SK-N-SH treated with all-trans-retinoic acid at 6 μM for 48 hours (cell line): ENCODE measurements around the gene FBXO42.
A peak's percentile ranks its signal among the peaks of the same experiment; 100 is the strongest.

Source experiments
- ATAC-seq: fragments of 200-7000 bp; cut with Tn5 transposase; 3 replicates; pipeline ENCODE4 v1.9.1; 2020; ENCODE audit warnings: mild to moderate bottlenecking, moderate library complexity
- ARNTL ChIP-seq: fragments of 450-650 bp; formaldehyde crosslinking; IDR thresholded peaks from 2 replicates; pipeline ENCODE4 v1.5.0; 2020; ENCODE audit warnings: low read depth, mild to moderate bottlenecking, moderate library complexity, borderline replicate concordance
- BACH2 ChIP-seq: fragments of 250-450 bp; sonication (Bioruptor Pico); IDR thresholded peaks from 2 replicates; pipeline ENCODE4 v1.9.0; 2021; ENCODE audit warnings: mild to moderate bottlenecking, borderline replicate concordance
- CREB5 ChIP-seq: fragments of 250-450 bp; sonication (Bioruptor Pico); IDR thresholded peaks from 2 replicates; pipeline ENCODE4 v1.5.1; 2020; ENCODE audit warnings: low read depth, mild to moderate bottlenecking, moderate library complexity
- ESRRG ChIP-seq: fragments of 250-450 bp; sonication (Bioruptor Pico); IDR thresholded peaks from 2 replicates; pipeline ENCODE4 v1.6.1; 2021; ENCODE audit warnings: mild to moderate bottlenecking
- ISL1 ChIP-seq: fragments of 250-450 bp; sonication (Bioruptor Pico); IDR thresholded peaks from 2 replicates; pipeline ENCODE4 v2.1.2; 2022; ENCODE audit warnings: mild to moderate bottlenecking, moderate library complexity
- PATZ1 ChIP-seq: fragments of 250-450 bp; sonication (Bioruptor Pico); IDR thresholded peaks from 2 replicates; pipeline ENCODE4 v1.8.0; 2020; ENCODE audit warnings: mild to moderate bottlenecking, moderate library complexity, borderline replicate concordance
- POU6F1 ChIP-seq: fragments of 250-450 bp; sonication (Bioruptor Pico); IDR thresholded peaks from 2 replicates; pipeline ENCODE4 v1.8.0; 2021; ENCODE audit warnings: low read depth, mild to moderate bottlenecking, moderate library complexity, borderline replicate concordance
- PPARA ChIP-seq: fragments of 250-450 bp; sonication (Bioruptor Pico); IDR thresholded peaks from 2 replicates; pipeline ENCODE4 v1.5.0; 2020; ENCODE audit warnings: mild to moderate bottlenecking, borderline replicate concordance
- RARB ChIP-seq: fragments of 250-450 bp; sonication (Bioruptor Pico); IDR thresholded peaks from 2 replicates; pipeline ENCODE4 v1.8.0; 2021; ENCODE audit warnings: mild to moderate bottlenecking, moderate library complexity
- SNAI2 ChIP-seq: fragments of 250-450 bp; sonication (Bioruptor Pico); IDR thresholded peaks from 2 replicates; pipeline ENCODE4 v1.5.0; 2020; ENCODE audit warnings: mild to moderate bottlenecking, moderate library complexity
- TCF4 ChIP-seq: fragments of 250-450 bp; sonication (Bioruptor Pico); IDR thresholded peaks from 2 replicates; pipeline ENCODE4 v1.8.0; 2021; ENCODE audit warnings: mild to moderate bottlenecking, moderate library complexity, borderline replicate concordance
- TOX ChIP-seq: fragments of 250-450 bp; sonication (Bioruptor Pico); IDR thresholded peaks from 2 replicates; pipeline ENCODE4 v1.8.0; 2021; ENCODE audit warnings: mild to moderate bottlenecking, moderate library complexity, borderline replicate concordance
- TSHZ2 ChIP-seq: fragments of 250-450 bp; sonication (Bioruptor Pico); IDR thresholded peaks from 2 replicates; pipeline ENCODE4 v1.5.0; 2020; ENCODE audit warnings: mild to moderate bottlenecking, moderate library complexity
- ZC3H10 ChIP-seq: fragments of 250-450 bp; sonication (Bioruptor Pico); IDR thresholded peaks from 2 replicates; pipeline ENCODE4 v1.5.1; 2021; ENCODE audit warnings: mild to moderate bottlenecking, moderate library complexity
- ZFP3 ChIP-seq: fragments of 250-450 bp; sonication (Bioruptor Pico); IDR thresholded peaks from 2 replicates; pipeline ENCODE4 v1.5.0; 2020; ENCODE audit warnings: mild to moderate bottlenecking, moderate library complexity
- ZNF565 ChIP-seq: fragments of 450-650 bp; formaldehyde crosslinking; conservative IDR thresholded peaks from 2 replicates; pipeline ENCODE4 v1.5.0; 2020; ENCODE audit warnings: low read depth, mild to moderate bottlenecking, moderate library complexity
- ZNF70 ChIP-seq: fragments of 450-650 bp; formaldehyde crosslinking; IDR thresholded peaks from 2 replicates; pipeline ENCODE4 v1.5.0; 2020; ENCODE audit warnings: mild to moderate bottlenecking, moderate library complexity

Gene FBXO42

GRCh38 chr1:16218014-16218673, 134.1 kb downstream of the FBXO42 start:
- TF ChIP-seq PPARA (no peak), BACH2 (CRISPR knock-in tag) (no peak), ZFP3 (CRISPR knock-in tag) (no peak), ZNF70 (CRISPR knock-in tag) (no peak), TSHZ2 (CRISPR knock-in tag) (no peak), PATZ1 (CRISPR knock-in tag) (no peak), ZC3H10 (CRISPR knock-in tag) (no peak), SNAI2 (CRISPR knock-in tag) (no peak), ARNTL (CRISPR knock-in tag) (no peak), ESRRG (CRISPR knock-in tag) (no peak), POU6F1 (CRISPR knock-in tag) (no peak), ISL1 (CRISPR knock-in tag) (no peak)
- ATAC-seq: no peak

- ATAC-seq: peak; percentile 92
Observed at GRCh38 chr1:16217061-16217785, 135.1 kb downstream of the FBXO42 start.

GRCh38 chr1:16215882-16216753, 136.2 kb downstream of the FBXO42 start:
- peak; percentile 86 for ATAC-seq
- no peak for TF ChIP-seq ESRRG (CRISPR knock-in tag)
- TF ChIP-seq BACH2 (CRISPR knock-in tag): no peak
- TF ChIP-seq POU6F1 (CRISPR knock-in tag): no peak
- no peak for TF ChIP-seq RARB (CRISPR knock-in tag)
- TF ChIP-seq ZFP3 (CRISPR knock-in tag): no peak
- TF ChIP-seq ZNF565 (CRISPR knock-in tag): no peak
- no peak for TF ChIP-seq PATZ1 (CRISPR knock-in tag)
- no peak for TF ChIP-seq CREB5 (CRISPR knock-in tag)

More at GRCh38 chr1:16217061-16217785, 135.1 kb downstream of the FBXO42 start:
- TF ChIP-seq CREB5 (CRISPR knock-in tag): no peak
- TF ChIP-seq TCF4 (CRISPR knock-in tag): peak; percentile 76
- no peak for TF ChIP-seq TOX (CRISPR knock-in tag)
